GM08714 (cell line): ENCODE measurements around the gene ACSF3.

Source experiments
- H3K4me3 ChIP-seq: fragments of 200-500 bp; sonication (Bioruptor generic); 2 replicates; pipeline ENCODE4 v1.5.1; 2014; ENCODE audit warnings: mild to moderate bottlenecking, low read length, inconsistent platforms
- ZNF274 ChIP-seq: IDR thresholded peaks from 2 replicates; pipeline ENCODE4 v1.6.1; 2012; ENCODE audit warnings: mild to moderate bottlenecking, low read depth, low read length

Gene ACSF3

GRCh38 chr16:89168381-89169189 lies 74.9 kb downstream of the ACSF3 start:
- H3K4me3 ChIP-seq: no peak overlapping the region
- no peak for TF ChIP-seq ZNF274

GRCh38 chr16:89169778-89170177 lies 76.1 kb downstream of the ACSF3 start:
- TF ChIP-seq ZNF274: no peak
- no peak overlapping the region for H3K4me3 ChIP-seq

GRCh38 chr16:89170346-89171215 lies 76.9 kb downstream of the ACSF3 start:
- no peak overlapping the region; the same call in 1 of the 2 replicates for H3K4me3 ChIP-seq
- TF ChIP-seq ZNF274: no peak

- no peak within 1 kb of the TSS; the same call in 1 of the 2 replicates for H3K4me3 ChIP-seq
- TF ChIP-seq ZNF274: no peak
Measured at GRCh38 chr16:89171216-89172170, 77.8 kb downstream of the ACSF3 start, which contains the start of gene CDH15. CDH15 (plus strand) TSS chr16:89171748; CDS start chr16:89171832, 84 bp downstream.

GRCh38 chr16:89172171-89172527 lies 78.5 kb downstream of the ACSF3 start:
- H3K4me3 ChIP-seq: no peak overlapping the region
- TF ChIP-seq ZNF274: no peak

- no peak overlapping the region for H3K4me3 ChIP-seq
- no peak for TF ChIP-seq ZNF274
Measured at GRCh38 chr16:89172528-89173173, 79.0 kb downstream of the ACSF3 start.

GRCh38 chr16:89173174-89173921 lies 79.7 kb downstream of the ACSF3 start:
- no peak overlapping the region for H3K4me3 ChIP-seq
- no peak for TF ChIP-seq ZNF274

- TF ChIP-seq ZNF274: no peak
- H3K4me3 ChIP-seq: no peak overlapping the region
Measured at GRCh38 chr16:89174055-89174827, 80.6 kb downstream of the ACSF3 start.

- H3K4me3 ChIP-seq: no peak overlapping the region
Measured at GRCh38 chr16:89174877-89175276, 81.2 kb downstream of the ACSF3 start.

GRCh38 chr16:89175280-89176146 lies 81.9 kb downstream of the ACSF3 start:
- H3K4me3 ChIP-seq: no peak overlapping the region
- TF ChIP-seq ZNF274: no peak

More at GRCh38 chr16:89174877-89175276, 81.2 kb downstream of the ACSF3 start:
- no peak for TF ChIP-seq ZNF274

GRCh38 chr16:89176147-89176690 lies 82.6 kb downstream of the ACSF3 start:
- no peak overlapping the region for H3K4me3 ChIP-seq
- no peak for TF ChIP-seq ZNF274
